ENCODE results near the gene DHRS3.
"Not testable (repeated sequence)": the region's sequence is repeated elsewhere in the genome, so short reads cannot be mapped to it uniquely, and the experiment has no call there.

Gene DHRS3

GRCh38 chr1:12539320-12539704 is 78.7 kb downstream of the DHRS3 start:
- no peak for TF ChIP-seq CTCF (IDR thresholded peaks at IDR 0.05; ENCODE audit: control extremely low read depth, extremely low read depth, low read depth, missing control alignments)
- POLR2A ChIA-PET, result no interaction called here
- CTCF ChIA-PET, result no interaction called here
- no peak for DNase-seq (ENCODE audit: extremely low spot score)

- DNase-seq (ENCODE audit: extremely low spot score); POLR2A ChIA-PET: not testable (repeated sequence)
- CTCF ChIA-PET, result interaction anchor here (1.4 kb wide), 1 partner anchor 9 kb away, joined by 4 read pairs; no protein-coding TSS in a partner anchor
Measured at GRCh38 chr1:12538536-12538935, 79.5 kb downstream of the DHRS3 start.

- TF ChIP-seq CTCF (IDR thresholded peaks at IDR 0.05; ENCODE audit: control extremely low read depth, extremely low read depth, low read depth, missing control alignments), result no peak
- DNase-seq (ENCODE audit: extremely low spot score), result no peak
- ChIA-PET CTCF (interaction anchor here (1.0 to 1.4 kb wide), 2 partner anchors 9 to 294 kb away, joined by 3 to 4 read pairs; no protein-coding TSS in a partner anchor), POLR2A (no interaction called here)
Measured at GRCh38 chr1:12537906-12538461, 80.0 kb downstream of the DHRS3 start.

- CTCF ChIA-PET, result interaction anchor here (1.0 kb wide), 1 partner anchor 293 kb away, joined by 3 read pairs; no protein-coding TSS in a partner anchor
- no peak for TF ChIP-seq CTCF (IDR thresholded peaks at IDR 0.05; ENCODE audit: control extremely low read depth, extremely low read depth, low read depth, missing control alignments)
- DNase-seq (ENCODE audit: extremely low spot score), result no peak
- POLR2A ChIA-PET, result no interaction called here
Measured at GRCh38 chr1:12537294-12537693, 80.7 kb downstream of the DHRS3 start.

GRCh38 chr1:12536023-12536639 is 81.9 kb downstream of the DHRS3 start:
- TF ChIP-seq CTCF (IDR thresholded peaks at IDR 0.05; ENCODE audit: control extremely low read depth, extremely low read depth, low read depth, missing control alignments), result no peak
- CTCF ChIA-PET, result no interaction called here
- POLR2A ChIA-PET, result no interaction called here
- DNase-seq (ENCODE audit: extremely low spot score), result no peak

- TF ChIP-seq CTCF (IDR thresholded peaks at IDR 0.05; ENCODE audit: control extremely low read depth, extremely low read depth, low read depth, missing control alignments), result no peak
- CTCF ChIA-PET, result no interaction called here
- POLR2A ChIA-PET, result no interaction called here
- no peak for DNase-seq (ENCODE audit: extremely low spot score)
Measured at GRCh38 chr1:12532405-12533315, 85.3 kb downstream of the DHRS3 start.

GRCh38 chr1:12531179-12531499 is 86.9 kb downstream of the DHRS3 start:
- DNase-seq (ENCODE audit: extremely low spot score), result no peak
- no peak for TF ChIP-seq CTCF (IDR thresholded peaks at IDR 0.05; ENCODE audit: control extremely low read depth, extremely low read depth, low read depth, missing control alignments)
- ChIA-PET POLR2A (no interaction called here), CTCF (no interaction called here)

All from GM10248 (cell line).